IPS-20b (cell line): ENCODE measurements around the gene ERG28.

Source experiments
- H3K27ac ChIP-seq: one replicate; pipeline ENCODE4 v1.5.1; 2013; ENCODE audit warnings: low read length
- H3K27me3 ChIP-seq: 2 replicates; pipeline ENCODE4 v1.6.1; 2013; ENCODE audit warnings: mild to moderate bottlenecking, low read length, inconsistent platforms; ENCODE audit not compliant: insufficient read depth
- H3K36me3 ChIP-seq: 2 replicates; pipeline ENCODE4 v1.6.1; 2013; ENCODE audit warnings: low read depth, mild to moderate bottlenecking, inconsistent platforms, low read length, moderate library complexity; ENCODE audit not compliant: insufficient read depth
- H3K4me1 ChIP-seq: 2 replicates; pipeline ENCODE4 v1.6.1; 2013; ENCODE audit warnings: mild to moderate bottlenecking, control low read depth, inconsistent platforms, low read length, moderate library complexity; ENCODE audit not compliant: insufficient read depth
- H3K4me3 ChIP-seq: 2 replicates; pipeline ENCODE4 v1.5.1; 2013; ENCODE audit warnings: mild to moderate bottlenecking, low read length, inconsistent platforms
- H3K9ac ChIP-seq: 2 replicates; pipeline ENCODE4 v1.6.1; 2013; ENCODE audit warnings: low read depth, mild to moderate bottlenecking, inconsistent platforms, low read length, moderate library complexity
- H3K9me3 ChIP-seq: 2 replicates; pipeline ENCODE4 v1.6.1; 2013; ENCODE audit warnings: mild to moderate bottlenecking, low read depth, low read length, inconsistent platforms; ENCODE audit not compliant: insufficient read depth

The ERG28 gene

DNA sequence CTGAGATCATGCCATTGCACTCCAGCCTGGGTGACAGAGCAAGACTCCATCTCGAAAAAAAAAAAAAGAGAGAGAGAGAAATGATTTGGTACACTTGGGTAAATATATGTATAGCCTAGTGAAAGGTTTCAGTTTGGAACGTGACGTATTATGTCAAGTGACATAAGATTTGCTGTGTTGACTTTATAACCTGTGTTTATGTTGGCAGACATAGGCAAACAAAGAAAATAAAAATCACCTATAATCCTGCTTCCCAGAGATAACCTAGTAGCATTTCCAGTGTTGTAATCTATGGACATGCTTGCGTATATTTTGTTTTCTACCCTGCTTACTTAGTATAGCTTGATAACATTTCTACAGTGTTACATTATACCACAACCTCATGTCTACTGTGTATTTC is 16.7 kb downstream of the ERG28 start:
- H3K4me1 ChIP-seq: no peaks in the 10 kb centered on the region
- H3K27ac ChIP-seq: no peak overlapping the region
- no peak overlapping the region for H3K4me3 ChIP-seq
- H3K36me3 ChIP-seq: peaks cover 16% of the 10 kb centered on the region
- no peak overlapping the region for H3K9ac ChIP-seq
- no peaks in the 10 kb centered on the region for H3K9me3 ChIP-seq
- no peaks in the 10 kb centered on the region for H3K27me3 ChIP-seq

DNA sequence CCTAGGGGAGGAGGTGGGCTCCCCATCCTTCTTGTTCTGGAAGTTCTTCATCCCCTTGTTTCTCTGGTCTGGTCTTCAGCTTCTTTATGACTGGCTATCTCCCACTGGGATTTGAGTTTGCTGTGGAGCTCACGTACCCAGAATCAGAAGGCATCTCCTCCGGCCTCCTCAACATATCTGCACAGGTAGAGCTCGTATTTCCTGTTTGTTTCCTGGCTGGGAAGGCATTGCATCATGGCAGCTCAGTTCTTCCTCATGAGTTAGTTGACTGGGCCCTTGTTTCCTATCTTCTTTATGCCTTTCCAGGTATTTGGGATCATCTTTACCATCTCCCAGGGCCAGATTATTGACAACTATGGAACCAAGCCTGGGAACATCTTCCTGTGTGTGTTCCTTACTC is 19.8 kb downstream of the ERG28 start:
- Histone ChIP-seq H3K9me3 (no peaks in the 10 kb centered on the region), H3K36me3 (no peaks in the 10 kb centered on the region)

DNA sequence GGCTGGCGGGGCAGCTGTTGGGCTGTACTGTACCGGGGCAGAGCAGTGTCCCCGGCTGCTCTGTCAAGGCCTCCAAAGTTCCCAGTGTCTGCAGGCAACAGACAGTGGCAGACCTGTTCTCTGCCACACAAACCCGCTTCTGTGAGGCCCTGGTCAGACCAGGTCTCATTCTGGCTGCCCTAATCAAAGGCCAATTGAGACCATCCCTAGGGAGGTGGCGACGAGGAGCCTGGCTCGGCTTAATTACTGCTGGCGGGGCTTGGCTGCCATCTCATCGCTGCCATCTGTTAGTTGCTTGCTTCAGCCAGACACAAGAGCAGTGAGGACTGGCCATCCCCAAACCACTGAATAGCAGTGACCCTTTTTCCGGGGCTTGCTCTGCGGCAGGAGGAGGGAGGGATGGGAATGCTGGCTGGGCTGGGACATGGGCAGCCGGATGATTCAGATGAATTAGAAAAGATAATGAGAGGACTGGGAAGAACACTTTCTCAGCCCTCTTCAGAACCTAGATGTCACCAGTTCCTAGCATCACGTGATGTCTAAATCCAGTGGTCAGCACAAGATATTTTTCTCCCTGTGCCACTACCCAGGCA is 24.5 kb downstream of the ERG28 start:
- H3K9ac ChIP-seq: no peak overlapping the region
- peaks cover 14% of the 10 kb centered on the region for H3K4me1 ChIP-seq
- H3K36me3 ChIP-seq: no peaks in the 10 kb centered on the region
- no peak overlapping the region for H3K27ac ChIP-seq
- H3K4me3 ChIP-seq: no peak overlapping the region
- no peaks in the 10 kb centered on the region for H3K27me3 ChIP-seq
- no peaks in the 10 kb centered on the region for H3K9me3 ChIP-seq

More for the DNA sequence above, 19.8 kb downstream of the ERG28 start:
- Histone ChIP-seq H3K4me1 (no peaks in the 10 kb centered on the region), H3K27me3 (no peaks in the 10 kb centered on the region), H3K4me3 (no peak overlapping the region), H3K9ac (no peak overlapping the region), H3K27ac (no peak overlapping the region)

DNA sequence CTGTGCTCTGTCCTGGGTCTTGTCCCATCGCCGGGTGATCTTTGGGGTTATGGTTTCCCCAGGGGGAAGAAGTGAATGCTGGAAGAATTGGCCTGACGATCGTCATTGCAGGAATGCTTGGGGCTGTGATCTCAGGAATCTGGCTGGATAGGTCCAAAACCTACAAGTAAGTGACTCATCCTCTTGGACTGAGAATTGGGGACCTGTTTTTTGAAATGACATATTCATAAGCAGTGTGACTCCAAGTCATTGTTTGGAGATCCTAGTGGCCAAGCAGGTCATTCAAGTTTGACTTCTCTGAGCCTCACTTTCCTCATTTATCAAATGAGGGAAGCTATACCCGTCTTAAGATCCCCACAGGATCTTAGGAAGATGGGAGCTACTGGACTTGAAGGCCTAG is 25.8 kb downstream of the ERG28 start:
- no peak overlapping the region for H3K27ac ChIP-seq
- H3K9me3 ChIP-seq: no peaks in the 10 kb centered on the region
- no peaks in the 10 kb centered on the region for H3K27me3 ChIP-seq

DNA sequence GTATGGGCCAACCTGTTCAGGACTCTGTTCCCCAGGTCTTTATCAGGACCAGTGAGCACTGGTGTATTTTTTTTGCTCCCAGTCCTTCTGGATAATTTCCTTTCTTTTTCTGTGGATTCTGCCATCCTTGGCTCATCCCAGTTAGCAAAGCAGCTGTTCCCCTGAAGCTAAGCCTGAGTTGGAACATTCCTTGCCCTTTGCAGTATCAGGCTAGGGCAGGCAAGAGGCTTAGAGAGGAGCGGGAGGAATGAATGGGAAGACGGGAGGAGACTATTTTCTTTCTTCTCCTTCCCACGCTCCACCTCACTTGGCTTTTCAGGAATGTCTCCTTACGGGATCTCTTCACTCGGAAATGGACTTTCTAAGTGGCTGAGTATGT is 29.2 kb downstream of the ERG28 start:
- Histone ChIP-seq H3K4me3 (peak overlapping the region; percentile 50), H3K36me3 (no peaks in the 10 kb centered on the region), H3K9ac (peak overlapping the region; percentile 73; the same call in 1 of the 2 replicates), H3K27me3 (no peaks in the 10 kb centered on the region), H3K27ac (peak overlapping the region; percentile 83), H3K9me3 (no peaks in the 10 kb centered on the region), H3K4me1 (peaks cover 25% of the 10 kb centered on the region)

More for the DNA sequence above, 25.8 kb downstream of the ERG28 start:
- Histone ChIP-seq H3K9ac (no peak overlapping the region), H3K36me3 (no peaks in the 10 kb centered on the region), H3K4me3 (no peak overlapping the region), H3K4me1 (peaks cover 23% of the 10 kb centered on the region)

DNA sequence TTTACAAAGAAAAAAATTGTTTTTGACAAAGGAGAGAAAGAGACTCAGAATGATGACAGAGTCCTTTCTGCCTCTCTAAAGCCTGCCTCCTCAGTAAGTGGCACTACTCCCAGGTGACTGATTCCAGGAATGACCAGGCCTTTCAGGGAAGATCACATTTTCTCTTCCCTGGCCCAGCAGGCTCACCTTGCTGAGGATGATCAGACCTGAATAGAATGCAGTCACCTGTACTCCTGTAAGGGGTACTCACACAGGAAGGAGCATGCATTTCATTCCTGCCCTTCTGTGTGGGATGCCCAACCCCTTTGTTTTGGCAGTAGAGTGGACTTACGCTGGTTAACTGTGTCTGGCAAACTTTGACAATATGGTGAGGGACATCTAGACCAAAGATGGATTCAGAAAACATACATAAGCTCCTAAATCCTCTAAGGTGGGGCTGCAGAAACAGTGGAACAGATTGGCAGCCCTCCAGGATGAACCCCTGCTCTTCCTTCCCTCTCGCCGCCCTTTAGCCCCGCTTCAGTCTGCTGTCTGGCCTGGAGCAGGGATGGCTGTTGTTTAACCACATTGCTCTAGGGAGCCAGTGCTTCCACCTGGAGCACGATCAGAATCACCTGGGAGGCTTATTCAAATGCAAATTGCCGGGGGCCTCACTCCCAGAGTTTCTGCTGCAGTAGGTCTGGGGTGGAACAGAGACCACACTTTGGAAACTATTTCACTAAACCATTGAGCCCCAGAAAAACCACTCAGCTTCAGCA is 29.8 kb downstream of the ERG28 start:
- no peaks in the 10 kb centered on the region for H3K9me3 ChIP-seq
- H3K36me3 ChIP-seq: no peaks in the 10 kb centered on the region
- H3K4me3 ChIP-seq: peak overlapping the region; percentile 50
- H3K27ac ChIP-seq: peak overlapping the region; percentile 83
- no peaks in the 10 kb centered on the region for H3K27me3 ChIP-seq
- peaks cover 25% of the 10 kb centered on the region for H3K4me1 ChIP-seq
- H3K9ac ChIP-seq: peak overlapping the region; percentile 73

DNA sequence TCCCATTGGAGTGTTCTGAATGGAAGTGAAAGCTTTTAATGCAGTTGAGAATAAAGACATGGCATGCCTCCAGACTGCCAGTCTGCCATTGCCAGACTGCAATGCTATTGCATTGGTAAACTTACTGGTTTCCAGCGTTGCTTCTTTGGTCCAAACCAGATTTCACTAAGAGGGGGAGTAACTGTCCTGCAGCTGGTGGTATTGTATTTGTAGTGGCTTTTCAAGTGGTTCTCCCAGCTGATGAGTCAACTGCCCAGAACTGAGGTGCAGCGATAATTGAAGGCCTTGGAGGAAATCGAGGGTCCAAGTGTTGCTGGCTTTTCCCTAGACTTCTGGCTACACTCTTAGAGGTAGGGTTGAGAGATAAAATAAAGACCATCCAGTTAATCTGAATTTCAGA is 31.9 kb downstream of the ERG28 start:
- Histone ChIP-seq H3K4me1 (peaks cover 25% of the 10 kb centered on the region), H3K27ac (no peak overlapping the region), H3K9ac (no peak overlapping the region), H3K4me3 (no peak overlapping the region), H3K36me3 (no peaks in the 10 kb centered on the region), H3K27me3 (no peaks in the 10 kb centered on the region), H3K9me3 (no peaks in the 10 kb centered on the region)

DNA sequence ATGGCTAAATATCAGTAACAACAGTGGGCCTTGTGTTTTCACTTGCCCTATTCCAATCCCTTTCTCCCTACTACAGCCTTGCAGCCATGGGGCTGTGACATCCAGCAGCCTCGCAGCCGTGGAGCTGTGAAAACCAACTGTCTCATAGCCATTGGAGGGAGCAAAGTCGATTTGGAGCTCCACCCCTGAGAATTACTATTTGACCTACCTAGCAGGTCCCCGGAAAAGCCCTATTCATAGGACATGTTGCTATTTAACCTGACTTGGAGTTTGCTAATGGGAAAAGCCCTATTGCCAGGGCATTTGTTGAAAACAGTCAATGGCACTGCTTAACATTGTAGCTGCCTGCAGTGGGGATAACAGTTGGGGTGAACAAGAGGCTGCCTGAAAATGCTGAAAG is 33.3 kb downstream of the ERG28 start:
- H3K4me1 ChIP-seq: peaks cover 20% of the 10 kb centered on the region
- H3K36me3 ChIP-seq: no peaks in the 10 kb centered on the region
- no peaks in the 10 kb centered on the region for H3K27me3 ChIP-seq
- H3K4me3 ChIP-seq: no peak overlapping the region
- H3K27ac ChIP-seq: no peak overlapping the region
- no peak overlapping the region for H3K9ac ChIP-seq
- no peaks in the 10 kb centered on the region for H3K9me3 ChIP-seq

DNA sequence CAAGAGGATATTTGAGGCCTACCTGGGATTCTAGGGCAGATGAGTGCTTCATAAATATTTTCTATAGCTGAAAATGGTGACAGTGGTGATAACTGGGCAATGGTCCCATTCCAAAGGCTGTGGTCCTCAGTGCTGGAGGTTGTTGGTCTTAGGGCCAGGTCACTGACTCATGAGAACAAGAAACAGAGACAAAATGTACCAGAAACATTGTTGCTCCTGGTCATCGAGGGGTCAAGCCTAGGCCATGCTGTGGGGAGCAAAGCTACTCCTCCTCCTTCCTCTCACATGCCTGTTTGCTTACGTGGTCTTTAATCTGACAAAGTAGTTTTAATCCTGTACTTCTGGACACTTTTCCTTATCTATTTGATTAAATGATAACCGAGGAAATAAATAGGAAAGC is 33.8 kb downstream of the ERG28 start:
- Histone ChIP-seq H3K27ac (no peak overlapping the region), H3K36me3 (no peaks in the 10 kb centered on the region), H3K9ac (no peak overlapping the region), H3K9me3 (no peaks in the 10 kb centered on the region), H3K4me3 (no peak overlapping the region), H3K4me1 (peaks cover 15% of the 10 kb centered on the region), H3K27me3 (no peaks in the 10 kb centered on the region)

DNA sequence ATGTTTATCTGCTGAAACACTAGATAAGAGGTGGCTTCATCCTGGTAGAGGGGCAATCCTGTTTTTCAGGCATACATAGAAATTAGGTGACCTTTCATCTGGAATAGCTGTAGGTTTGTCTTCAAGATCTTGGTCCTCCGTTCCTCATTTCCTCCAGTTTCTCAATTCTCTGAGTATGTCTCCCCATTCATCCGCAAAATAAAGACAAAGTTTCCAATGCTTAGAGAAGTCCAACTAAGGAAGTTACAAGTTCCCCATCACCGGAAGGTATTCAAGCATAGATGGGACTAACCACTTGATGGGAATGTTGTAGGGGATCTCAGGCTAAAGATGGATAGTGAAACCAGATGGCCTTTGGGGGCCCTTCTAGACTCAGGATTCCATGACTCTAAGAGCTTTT is 34.3 kb downstream of the ERG28 start:
- Histone ChIP-seq H3K27me3 (no peaks in the 10 kb centered on the region), H3K9ac (no peak overlapping the region), H3K27ac (no peak overlapping the region), H3K4me3 (no peak overlapping the region), H3K36me3 (no peaks in the 10 kb centered on the region), H3K9me3 (no peaks in the 10 kb centered on the region), H3K4me1 (peaks cover 12% of the 10 kb centered on the region)

DNA sequence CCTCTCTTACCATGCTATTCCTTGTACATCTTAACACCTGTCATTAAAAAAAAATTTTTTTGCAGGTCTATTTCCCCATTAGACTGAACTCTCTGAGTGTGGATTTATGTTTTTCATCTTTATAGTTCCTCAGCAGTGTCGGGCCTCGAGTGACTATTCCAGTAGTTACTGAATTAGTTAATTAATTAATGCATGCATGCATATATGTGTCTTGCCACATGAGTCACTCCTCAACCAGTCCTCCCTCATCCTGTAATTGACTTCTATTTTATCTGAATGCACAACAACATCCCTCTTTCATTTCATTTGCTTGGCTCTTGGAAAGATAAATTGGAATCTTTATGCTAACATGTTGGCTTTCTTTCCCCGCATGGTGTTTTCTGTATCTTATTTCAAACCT is 35.6 kb downstream of the ERG28 start:
- Histone ChIP-seq H3K27me3 (no peaks in the 10 kb centered on the region), H3K4me3 (no peak overlapping the region), H3K4me1 (peaks cover 4% of the 10 kb centered on the region), H3K36me3 (no peaks in the 10 kb centered on the region), H3K27ac (no peak overlapping the region), H3K9me3 (no peaks in the 10 kb centered on the region), H3K9ac (no peak overlapping the region)

DNA sequence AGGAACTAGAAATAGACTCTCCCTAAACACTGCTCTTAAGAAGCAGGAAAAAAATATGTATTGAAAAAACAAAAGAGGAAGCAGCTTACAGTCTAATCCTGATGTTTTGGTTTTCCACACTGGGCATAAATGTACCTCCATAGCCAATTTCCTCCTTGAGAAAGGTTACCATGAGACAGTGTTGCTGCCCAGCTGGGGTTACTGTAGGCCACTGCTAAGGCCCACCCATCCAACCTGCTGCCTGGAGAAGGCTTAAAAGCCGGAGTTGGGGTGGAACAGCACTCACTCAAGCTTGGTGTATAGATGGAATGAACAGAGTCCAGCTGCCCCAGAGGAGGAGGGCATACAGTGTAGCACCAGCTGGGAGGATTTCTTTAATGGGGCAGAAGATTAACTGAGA is 41.1 kb downstream of the ERG28 start:
- H3K4me3 ChIP-seq: no peak overlapping the region
- H3K9ac ChIP-seq: no peak overlapping the region
- H3K27ac ChIP-seq: no peak overlapping the region
- no peaks in the 10 kb centered on the region for H3K9me3 ChIP-seq
- H3K4me1 ChIP-seq: no peaks in the 10 kb centered on the region
- no peaks in the 10 kb centered on the region for H3K36me3 ChIP-seq
- H3K27me3 ChIP-seq: no peaks in the 10 kb centered on the region
